PFSK-1 (cell line): ENCODE results near the gene TAF9.

Experiments used
- FOXP2 ChIP-seq: optimal IDR thresholded peaks from 2 replicates; pipeline ENCODE3; 2011; ENCODE audit warnings: borderline replicate concordance, control low read depth, inconsistent platforms; ENCODE audit not compliant: insufficient read depth; ENCODE audit errors: extremely low read length, extremely low read depth
- POLR2AphosphoS5 ChIP-seq: IDR thresholded peaks from 2 replicates; pipeline ENCODE4 v1.6.1; 2012; ENCODE audit warnings: low read depth, mild to moderate bottlenecking, control low read depth, low read length, moderate library complexity
- SIN3A ChIP-seq: IDR thresholded peaks from 2 replicates; pipeline ENCODE4 v1.6.1; 2012; ENCODE audit warnings: mild to moderate bottlenecking, low read length, moderate library complexity, borderline replicate concordance; ENCODE audit not compliant: insufficient read depth
- TAF1 ChIP-seq: IDR thresholded peaks from 2 replicates; pipeline ENCODE4 v1.6.1; 2012; ENCODE audit warnings: low read length, control low read depth, borderline replicate concordance; ENCODE audit not compliant: insufficient read depth
- TF ChIP-seq, protein P1 (sequence below), 2 experiments: IDR thresholded peaks; 2 replicates each; pipeline versions ENCODE4 v1.6.1 to v1.8.0; 2011 to 2012; ENCODE audit warnings: low read depth in 2 of 2, low read length in 2 of 2, control low read depth in 1 of 2, inconsistent platforms in 1 of 2, mild to moderate bottlenecking in 1 of 2, moderate library complexity in 1 of 2; ENCODE audit not compliant: insufficient read depth in 1 of 2

DNA sequence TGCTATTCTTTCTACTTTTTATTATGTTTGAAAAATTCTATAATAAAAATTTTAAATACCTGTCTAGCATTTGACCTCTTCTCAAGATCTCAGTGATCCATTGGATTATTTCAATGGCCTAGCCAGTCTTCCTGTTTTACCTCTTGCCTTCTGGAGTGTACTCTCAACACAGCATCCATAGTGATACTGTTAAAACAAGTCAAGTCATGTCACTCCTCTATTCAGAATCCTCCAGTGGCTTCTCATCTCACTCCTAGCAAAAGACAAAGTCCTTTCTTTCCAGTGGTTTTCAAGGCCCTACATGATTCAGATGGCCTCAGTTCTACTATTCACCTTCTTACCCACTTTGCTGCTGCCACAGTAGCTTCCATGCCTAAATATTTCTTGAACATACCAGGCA, 47.4 kb upstream of the TAF9 start:
- TF ChIP-seq TAF1 (no peak), POLR2AphosphoS5 (no peak), SIN3A (no peak), FOXP2 (no peak)
- TF ChIP-seq, protein P1, sequence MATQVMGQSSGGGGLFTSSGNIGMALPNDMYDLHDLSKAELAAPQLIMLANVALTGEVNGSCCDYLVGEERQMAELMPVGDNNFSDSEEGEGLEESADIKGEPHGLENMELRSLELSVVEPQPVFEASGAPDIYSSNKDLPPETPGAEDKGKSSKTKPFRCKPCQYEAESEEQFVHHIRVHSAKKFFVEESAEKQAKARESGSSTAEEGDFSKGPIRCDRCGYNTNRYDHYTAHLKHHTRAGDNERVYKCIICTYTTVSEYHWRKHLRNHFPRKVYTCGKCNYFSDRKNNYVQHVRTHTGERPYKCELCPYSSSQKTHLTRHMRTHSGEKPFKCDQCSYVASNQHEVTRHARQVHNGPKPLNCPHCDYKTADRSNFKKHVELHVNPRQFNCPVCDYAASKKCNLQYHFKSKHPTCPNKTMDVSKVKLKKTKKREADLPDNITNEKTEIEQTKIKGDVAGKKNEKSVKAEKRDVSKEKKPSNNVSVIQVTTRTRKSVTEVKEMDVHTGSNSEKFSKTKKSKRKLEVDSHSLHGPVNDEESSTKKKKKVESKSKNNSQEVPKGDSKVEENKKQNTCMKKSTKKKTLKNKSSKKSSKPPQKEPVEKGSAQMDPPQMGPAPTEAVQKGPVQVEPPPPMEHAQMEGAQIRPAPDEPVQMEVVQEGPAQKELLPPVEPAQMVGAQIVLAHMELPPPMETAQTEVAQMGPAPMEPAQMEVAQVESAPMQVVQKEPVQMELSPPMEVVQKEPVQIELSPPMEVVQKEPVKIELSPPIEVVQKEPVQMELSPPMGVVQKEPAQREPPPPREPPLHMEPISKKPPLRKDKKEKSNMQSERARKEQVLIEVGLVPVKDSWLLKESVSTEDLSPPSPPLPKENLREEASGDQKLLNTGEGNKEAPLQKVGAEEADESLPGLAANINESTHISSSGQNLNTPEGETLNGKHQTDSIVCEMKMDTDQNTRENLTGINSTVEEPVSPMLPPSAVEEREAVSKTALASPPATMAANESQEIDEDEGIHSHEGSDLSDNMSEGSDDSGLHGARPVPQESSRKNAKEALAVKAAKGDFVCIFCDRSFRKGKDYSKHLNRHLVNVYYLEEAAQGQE (IDR thresholded peaks at IDR 0.05; ENCODE audit: insufficient read depth in 1 of 2, low read depth in 2 of 2, low read length in 2 of 2): no peak
